HEK293T (cell line): Measurements from ENCODE around the gene EXOC4.

Experiments used
- CTCF ChIA-PET: fragments of 350-600 bp; formaldehyde crosslinking; extraction: SDS; loops from one replicate; lab custom pipeline; 2021; ENCODE audit warnings: antibody characterized with exemption, inconsistent platforms; lab: Yijun Ruan, JAX
- POLR2A ChIA-PET: fragments of 350-600 bp; formaldehyde crosslinking; extraction: SDS; loops from one replicate; lab custom pipeline; 2020; ENCODE audit warnings: antibody characterized with exemption, inconsistent platforms; lab: Yijun Ruan, JAX
- DNase-seq: peaks from one replicate; pipeline ENCODE4 v3.0.0; 2012; ENCODE audit warnings: mixed read lengths; ENCODE audit errors: extremely low spot score
- ARNT ChIP-seq: fragments of 450-650 bp; IDR thresholded peaks from 2 replicates; pipeline ENCODE4 v1.6.1; 2017; ENCODE audit warnings: mild to moderate bottlenecking
- BHLHE40 ChIP-seq: fragments of 450-650 bp; IDR thresholded peaks from 2 replicates; pipeline ENCODE4 v1.6.1; 2016; ENCODE audit warnings: mild to moderate bottlenecking, moderate library complexity, borderline replicate concordance
- CTBP1 ChIP-seq: fragments of 450-650 bp; IDR thresholded peaks from 2 replicates; pipeline ENCODE4 v1.6.1; 2016; ENCODE audit warnings: borderline replicate concordance
- ELF4 ChIP-seq: fragments of 450-650 bp; IDR thresholded peaks from 2 replicates; pipeline ENCODE4 v1.6.1; 2017; ENCODE audit warnings: antibody characterized with exemption
- FOXA1 ChIP-seq: fragments of 450-650 bp; IDR thresholded peaks from 2 replicates; pipeline ENCODE4 v1.6.1; 2016; ENCODE audit warnings: mild to moderate bottlenecking
- FOXK2 ChIP-seq: fragments of 450-650 bp; IDR thresholded peaks from 2 replicates; pipeline ENCODE4 v1.6.1; 2016; ENCODE audit warnings: mild to moderate bottlenecking
- FOXM1 ChIP-seq: fragments of 450-650 bp; IDR thresholded peaks from 2 replicates; pipeline ENCODE4 v1.6.1; 2017; ENCODE audit warnings: mild to moderate bottlenecking, borderline replicate concordance
- HDGF ChIP-seq: fragments of 450-650 bp; IDR thresholded peaks from 2 replicates; pipeline ENCODE4 v1.6.1; 2017; ENCODE audit warnings: antibody characterized with exemption, borderline replicate concordance
- L3MBTL2 ChIP-seq: fragments of 450-650 bp; conservative IDR thresholded peaks from 2 replicates; pipeline ENCODE4 v1.6.1; 2016; ENCODE audit warnings: mild to moderate bottlenecking
- LEF1 ChIP-seq: fragments of 450-650 bp; IDR thresholded peaks from 2 replicates; pipeline ENCODE4 v1.6.1; 2017; ENCODE audit warnings: mild to moderate bottlenecking, borderline replicate concordance
- NFRKB ChIP-seq: fragments of 450-650 bp; IDR thresholded peaks from 2 replicates; pipeline ENCODE4 v1.6.1; 2016; ENCODE audit warnings: mild to moderate bottlenecking, moderate library complexity
- SP1 ChIP-seq: fragments of 450-650 bp; IDR thresholded peaks from 2 replicates; pipeline ENCODE4 v1.6.1; 2017
- SUZ12 ChIP-seq: fragments of 450-650 bp; IDR thresholded peaks from 2 replicates; pipeline ENCODE4 v1.6.1; 2016; ENCODE audit warnings: mild to moderate bottlenecking
- TARDBP ChIP-seq: fragments of 450-650 bp; IDR thresholded peaks from 2 replicates; pipeline ENCODE4 v1.6.1; 2016
- ZNF384 ChIP-seq: fragments of 450-650 bp; IDR thresholded peaks from 2 replicates; pipeline ENCODE4 v1.6.1; 2016
- TF ChIP-seq, protein P1 (sequence below): fragments of 450-650 bp; IDR thresholded peaks from 2 replicates; pipeline ENCODE4 v1.6.1; 2016

Gene EXOC4

DNA sequence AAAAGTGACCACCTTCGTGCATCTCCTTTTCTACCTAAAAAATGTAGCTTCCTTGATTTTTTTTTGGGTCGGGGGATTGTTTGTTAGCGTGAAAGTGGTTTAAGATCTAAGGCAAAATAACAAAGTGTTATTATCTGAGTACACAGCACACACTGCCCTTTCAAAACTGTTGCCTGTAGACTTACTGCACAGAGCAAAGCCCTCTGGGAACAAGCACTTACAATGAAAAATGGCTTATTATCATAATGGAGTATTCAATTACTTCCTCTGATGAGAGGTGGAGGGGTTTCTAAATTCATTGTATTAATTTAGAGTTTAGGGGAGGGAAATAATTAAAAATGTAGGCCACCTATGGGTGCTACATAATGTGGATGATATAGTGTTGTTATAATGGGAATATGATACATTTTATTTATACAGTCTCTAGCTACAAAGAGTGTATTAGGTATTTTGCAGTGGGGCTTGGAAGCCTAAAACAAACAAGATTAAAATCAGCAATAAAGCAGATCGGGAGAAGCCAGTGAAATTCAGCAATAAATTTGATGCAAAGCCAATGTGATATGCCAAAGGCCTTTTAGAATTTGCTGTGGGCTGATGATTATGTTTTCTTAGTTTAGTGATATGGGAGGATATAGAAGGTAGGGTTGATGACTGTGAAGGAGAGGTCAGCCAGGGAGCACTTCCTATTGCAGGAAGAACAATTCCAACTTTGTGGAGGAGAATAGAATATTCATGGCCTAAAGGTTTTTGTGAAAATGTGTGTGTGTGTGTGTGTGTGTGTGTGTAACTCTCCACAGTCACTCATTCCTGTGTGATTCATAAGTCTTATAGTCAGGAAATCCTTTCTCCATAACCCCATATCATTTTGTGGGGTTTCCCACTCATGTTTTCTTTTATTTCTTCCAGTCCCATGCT, 17.7 kb upstream of the EXOC4 start:
- ChIA-PET POLR2A (no interaction called here), CTCF (no interaction called here)
- TF ChIP-seq, protein P1, sequence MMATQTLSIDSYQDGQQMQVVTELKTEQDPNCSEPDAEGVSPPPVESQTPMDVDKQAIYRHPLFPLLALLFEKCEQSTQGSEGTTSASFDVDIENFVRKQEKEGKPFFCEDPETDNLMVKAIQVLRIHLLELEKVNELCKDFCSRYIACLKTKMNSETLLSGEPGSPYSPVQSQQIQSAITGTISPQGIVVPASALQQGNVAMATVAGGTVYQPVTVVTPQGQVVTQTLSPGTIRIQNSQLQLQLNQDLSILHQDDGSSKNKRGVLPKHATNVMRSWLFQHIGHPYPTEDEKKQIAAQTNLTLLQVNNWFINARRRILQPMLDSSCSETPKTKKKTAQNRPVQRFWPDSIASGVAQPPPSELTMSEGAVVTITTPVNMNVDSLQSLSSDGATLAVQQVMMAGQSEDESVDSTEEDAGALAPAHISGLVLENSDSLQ, result peak; percentile 61
- TF ChIP-seq ELF4 (no peak), L3MBTL2 (no peak), BHLHE40 (no peak), FOXM1 (no peak), HDGF (no peak), NFRKB (no peak)
- DNase-seq, result peak; percentile 17

DNA sequence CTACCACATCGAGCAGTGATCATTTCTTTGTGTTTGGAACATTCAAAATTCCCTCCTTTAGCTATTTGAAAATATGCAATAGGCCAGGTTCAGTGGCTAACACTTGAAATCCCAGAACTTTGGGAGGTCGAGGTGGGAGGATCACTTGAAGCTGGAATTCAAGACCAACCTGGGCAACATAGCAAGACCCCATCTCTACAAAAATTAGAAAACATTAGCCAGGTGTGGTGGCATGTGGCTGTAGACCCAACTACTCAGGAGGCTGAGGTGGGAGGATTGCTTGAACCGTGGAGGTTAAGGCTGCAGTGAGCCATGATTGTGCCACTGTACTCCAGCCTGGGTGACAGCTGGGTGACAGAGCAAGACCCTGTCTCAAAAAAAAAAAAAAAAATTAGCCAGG, 15.3 kb upstream of the EXOC4 start:
- TF ChIP-seq FOXK2, result no peak
- TF ChIP-seq, protein P1, result no peak
- TF ChIP-seq HDGF, result no peak
- TF ChIP-seq ZNF384, result no peak
- TF ChIP-seq FOXA1, result no peak
- TF ChIP-seq LEF1, result no peak
- TF ChIP-seq ELF4, result no peak
- no peak for TF ChIP-seq TARDBP
- no peak for TF ChIP-seq SP1
- no peak for TF ChIP-seq FOXM1
- no peak for TF ChIP-seq ARNT
- TF ChIP-seq SUZ12, result no peak
- TF ChIP-seq CTBP1, result no peak
- TF ChIP-seq NFRKB, result no peak
- ChIA-PET POLR2A (no interaction called here), CTCF (no interaction called here)
- no peak for DNase-seq

- no peak for DNase-seq
- TF ChIP-seq LEF1 (no peak), FOXM1 (no peak), L3MBTL2 (no peak), SP1 (no peak), TARDBP (no peak), BHLHE40 (no peak)
- TF ChIP-seq, protein P1, result no peak
- ChIA-PET CTCF (no interaction called here), POLR2A (no interaction called here)
These were observed 12.6 kb upstream of the EXOC4 start for GRCh38 chr7:133240302-133240701.

GRCh38 chr7:133246558-133246957, 6.3 kb upstream of the EXOC4 start:
- POLR2A ChIA-PET, result no interaction called here
- TF ChIP-seq ZNF384 (no peak), CTBP1 (no peak), LEF1 (no peak), FOXK2 (no peak), SP1 (no peak), HDGF (no peak), TARDBP (no peak), L3MBTL2 (no peak), BHLHE40 (no peak), SUZ12 (no peak), ELF4 (no peak), FOXM1 (no peak)
- TF ChIP-seq, protein P1, result no peak
- CTCF ChIA-PET, result no interaction called here
- no peak for DNase-seq

- ChIA-PET POLR2A (no interaction called here), CTCF (no interaction called here)
- DNase-seq, result no peak
- TF ChIP-seq LEF1 (no peak), FOXK2 (no peak), FOXM1 (no peak), L3MBTL2 (no peak), NFRKB (no peak), SP1 (no peak), FOXA1 (no peak), ELF4 (no peak), BHLHE40 (no peak)
These were observed 4.0 kb upstream of the EXOC4 start for GRCh38 chr7:133248901-133249300.

DNA sequence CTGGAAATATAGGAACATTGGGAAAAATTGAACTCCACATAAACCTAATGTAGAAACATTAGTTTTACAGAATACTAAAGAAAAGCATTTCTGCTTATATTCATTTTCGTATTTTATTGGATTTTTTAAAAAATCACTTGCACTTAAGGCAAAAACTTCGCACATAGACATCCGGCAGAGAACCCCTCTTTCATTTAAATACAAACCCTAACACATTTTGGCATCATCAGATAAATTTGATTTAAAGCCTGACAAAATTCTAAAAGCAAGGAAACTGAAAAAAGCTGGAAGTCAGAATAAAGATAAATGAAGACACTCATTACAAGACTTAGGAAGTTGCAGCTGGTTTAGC, 396 bp upstream of the EXOC4 start:
- no peak for DNase-seq
- no peak for TF ChIP-seq HDGF
- no peak for TF ChIP-seq L3MBTL2
- TF ChIP-seq NFRKB, result no peak
- TF ChIP-seq, protein P1, result no peak
- TF ChIP-seq TARDBP, result no peak
- TF ChIP-seq FOXA1, result no peak
- no peak for TF ChIP-seq CTBP1
- no peak for TF ChIP-seq LEF1
- TF ChIP-seq ZNF384, result no peak
- TF ChIP-seq SP1, result no peak
- TF ChIP-seq ELF4, result no peak
- no peak for TF ChIP-seq FOXM1
- TF ChIP-seq ARNT, result no peak
- TF ChIP-seq BHLHE40, result no peak
- ChIA-PET CTCF (no interaction called here), POLR2A (no interaction called here)
